WTC11 (cell line): ENCODE results near the gene RTCA. TPM values are rescaled to one million over a fixed set of nuclear protein-coding genes. Genes with fewer than 3 reads are reported as not detected.

Experiments
- ATAC-seq: fragments of 200-7000 bp; cut with Tn5 transposase; 2 replicates; pipeline ENCODE4 v1.10.0; 2021; ENCODE audit warnings: mild to moderate bottlenecking, moderate library complexity
- CTCF ChIA-PET: fragments of 300-600 bp; sonication (Branson Sonifier 250); formaldehyde crosslinking; loops from one replicate; lab custom pipeline; 2021; ENCODE audit warnings: antibody characterized with exemption; lab: Charles Lee
- POLR2A ChIA-PET: fragments of 350-600 bp; sonication (Branson Sonifier 250); formaldehyde crosslinking; loops from one replicate; lab custom pipeline; 2021; ENCODE audit warnings: antibody characterized with exemption; lab: Charles Lee
- DNase-seq: peaks from one replicate; pipeline ENCODE4 v3.0.0; 2021; ENCODE audit warnings: low spot score
- H3K27ac Mint-ChIP-seq: 2 replicates; pipeline ENCODE4 v1.8.0; 2021; ENCODE audit warnings: mixed read lengths
- H3K27me3 Mint-ChIP-seq: 2 replicates; pipeline ENCODE4 v1.8.0; 2021; ENCODE audit warnings: low read depth, mild to moderate bottlenecking, moderate library complexity, mixed read lengths
- H3K36me3 Mint-ChIP-seq: 2 replicates; pipeline ENCODE4 v1.8.0; 2021; ENCODE audit warnings: mixed read lengths
- H3K4me1 Mint-ChIP-seq: 2 replicates; pipeline ENCODE4 v1.8.0; 2022; ENCODE audit warnings: mixed read lengths
- H3K4me3 Mint-ChIP-seq: 2 replicates; pipeline ENCODE4 v1.8.0; 2021; ENCODE audit warnings: mild to moderate bottlenecking, moderate library complexity, mixed read lengths
- H3K9me3 Mint-ChIP-seq: 2 replicates; pipeline ENCODE4 v1.8.0; 2021; ENCODE audit warnings: mixed read lengths
- ATF3 ChIP-seq: sonication (generic); formaldehyde crosslinking; conservative IDR thresholded peaks from 2 replicates; pipeline ENCODE4 v1.8.1; 2022; ENCODE audit warnings: mild to moderate bottlenecking, missing genetic modification reagents
- CREB1 ChIP-seq: sonication (generic); formaldehyde crosslinking; IDR thresholded peaks from 2 replicates; pipeline ENCODE4 v1.8.0; 2023; ENCODE audit warnings: mild to moderate bottlenecking, missing genetic modification reagents
- E2F1 ChIP-seq: sonication (generic); formaldehyde crosslinking; IDR thresholded peaks from 2 replicates; pipeline ENCODE4 v1.8.0; 2022; ENCODE audit warnings: mild to moderate bottlenecking, missing genetic modification reagents
- EMX1 ChIP-seq: fragments of 250-450 bp; sonication (Bioruptor Pico); IDR thresholded peaks from 2 replicates; pipeline ENCODE4 v1.8.0; 2021; ENCODE audit warnings: mild to moderate bottlenecking
- ESRRA ChIP-seq: sonication (generic); formaldehyde crosslinking; IDR thresholded peaks from 2 replicates; pipeline ENCODE4 v1.8.1; 2022; ENCODE audit warnings: mild to moderate bottlenecking, missing genetic modification reagents, borderline replicate concordance
- FOXJ3 ChIP-seq: sonication (generic); formaldehyde crosslinking; IDR thresholded peaks from 2 replicates; pipeline ENCODE4 v1.9.0; 2021; ENCODE audit warnings: missing genetic modification reagents, mild to moderate bottlenecking, borderline replicate concordance
- FOXP1 ChIP-seq: sonication (generic); formaldehyde crosslinking; IDR thresholded peaks from 2 replicates; pipeline ENCODE4 v1.8.0; 2022; ENCODE audit warnings: missing genetic modification reagents, mild to moderate bottlenecking, moderate library complexity, borderline replicate concordance
- JUN ChIP-seq: sonication (generic); formaldehyde crosslinking; IDR thresholded peaks from 2 replicates; pipeline ENCODE4 v1.8.0; 2023; ENCODE audit warnings: mild to moderate bottlenecking, missing genetic modification reagents
- NFYB ChIP-seq: sonication (generic); formaldehyde crosslinking; conservative IDR thresholded peaks from 2 replicates; pipeline ENCODE4 v1.8.0; 2022; ENCODE audit warnings: low read depth, missing genetic modification reagents
- NR2C2 ChIP-seq: sonication (generic); formaldehyde crosslinking; IDR thresholded peaks from 2 replicates; pipeline ENCODE4 v1.8.0; 2022; ENCODE audit warnings: mild to moderate bottlenecking, missing genetic modification reagents
- ZBTB43 ChIP-seq: sonication (generic); formaldehyde crosslinking; IDR thresholded peaks from 2 replicates; pipeline ENCODE4 v1.8.1; 2023; ENCODE audit warnings: mild to moderate bottlenecking, missing genetic modification reagents
- ZNF232 ChIP-seq: sonication (generic); formaldehyde crosslinking; IDR thresholded peaks from 2 replicates; pipeline ENCODE4 v1.8.0; 2022; ENCODE audit warnings: mild to moderate bottlenecking, missing genetic modification reagents
- ZNF396 ChIP-seq: fragments of 250-450 bp; sonication (Bioruptor Pico); IDR thresholded peaks from 2 replicates; pipeline ENCODE4 v1.8.0; 2021; ENCODE audit warnings: mild to moderate bottlenecking, moderate library complexity, borderline replicate concordance
- total RNA-seq: library from RNA; stranded (reverse); gene quantifications from 3 replicates; pipeline ENCODE4 v1.2.3, GENCODE V29; 2021
- TF ChIP-seq, protein P1 (sequence below): sonication (generic); formaldehyde crosslinking; IDR thresholded peaks from 2 replicates; pipeline ENCODE4 v1.8.1; 2022; ENCODE audit warnings: missing genetic modification reagents, borderline replicate concordance
- TF ChIP-seq, protein P2 (sequence below): sonication (generic); formaldehyde crosslinking; conservative IDR thresholded peaks from 2 replicates; pipeline ENCODE4 v1.8.1; 2023; ENCODE audit warnings: mild to moderate bottlenecking, low read depth, missing genetic modification reagents, moderate library complexity
- TF ChIP-seq, protein P3 (sequence below): sonication (generic); formaldehyde crosslinking; IDR thresholded peaks from 2 replicates; pipeline ENCODE4 v1.8.1; 2023; ENCODE audit warnings: mild to moderate bottlenecking, moderate library complexity, missing genetic modification reagents
- TF ChIP-seq, protein P4 (sequence below): fragments of 250-450 bp; sonication (Bioruptor Pico); IDR thresholded peaks from 2 replicates; pipeline ENCODE4 v1.9.0; 2021; ENCODE audit warnings: mild to moderate bottlenecking
- TF ChIP-seq, protein P5 (sequence below): sonication (generic); formaldehyde crosslinking; IDR thresholded peaks from 2 replicates; pipeline ENCODE4 v1.8.1; 2022; ENCODE audit warnings: low read depth, missing genetic modification reagents, borderline replicate concordance

The RTCA gene
- total RNA-seq, 1 experiment from 2014 or later, result 35.7 TPM

- TF ChIP-seq FOXP1, result no peak
- H3K36me3 Mint-ChIP-seq, result peaks cover 54% of the 10 kb centered on the region
- ATAC-seq, result no peak
- ChIA-PET POLR2A (interaction anchor here (2.0 to 3.2 kb wide), 2 partner anchors 18 to 85 kb away, joined by 32 to 34 read pairs; partner anchors contain the start of genes CDC14A and DBT), CTCF (interaction anchor here (1.6 to 2.5 kb wide), 2 partner anchors 91 to 192 kb away, joined by 4 to 21 read pairs; no protein-coding TSS in a partner anchor)
- peaks cover 7% of the 10 kb centered on the region for H3K27me3 Mint-ChIP-seq
- no peak for DNase-seq
- H3K27ac Mint-ChIP-seq, result no peak overlapping the region
- peaks cover 10% of the 10 kb centered on the region for H3K4me1 Mint-ChIP-seq
- H3K4me3 Mint-ChIP-seq, result peak overlapping the region; percentile 99
- H3K9me3 Mint-ChIP-seq, result peaks cover 20% of the 10 kb centered on the region
Observed at GRCh38 chr1:100267284-100267683, 1.3 kb downstream of the RTCA start.

DNA sequence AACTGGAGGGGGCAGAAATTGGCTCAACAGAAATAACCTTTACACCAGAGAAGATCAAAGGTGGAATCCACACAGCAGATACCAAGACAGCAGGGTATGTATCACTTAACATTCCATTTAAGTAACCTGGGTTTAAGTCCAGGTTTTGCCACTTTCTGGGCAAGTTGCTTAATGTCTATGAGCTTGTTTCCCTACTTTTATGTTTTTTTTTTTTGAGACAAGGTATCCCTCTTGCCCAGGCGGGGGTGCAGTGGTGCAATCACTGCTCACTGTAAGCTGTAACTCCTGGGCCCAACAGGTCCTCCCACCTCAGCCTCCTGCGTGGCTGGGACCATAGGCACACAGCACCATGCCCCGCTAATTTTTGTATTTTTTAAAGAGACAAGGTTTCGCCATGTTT, 2.2 kb downstream of the RTCA start:
- ATAC-seq, result no peak
- Mint-ChIP-seq H3K4me1 (peaks cover 10% of the 10 kb centered on the region), H3K9me3 (peaks cover 19% of the 10 kb centered on the region), H3K36me3 (peaks cover 53% of the 10 kb centered on the region), H3K27me3 (peaks cover 7% of the 10 kb centered on the region), H3K27ac (no peak overlapping the region), H3K4me3 (no peak overlapping the region; the same call in 1 of the 2 replicates)
- CTCF ChIA-PET, result interaction anchor here (0.5 to 1.6 kb wide), 3 partner anchors 15 to 188 kb away, joined by 3 to 4 read pairs (median 4); no protein-coding TSS in a partner anchor
- TF ChIP-seq ZBTB43 (CRISPR knock-in tag), result no peak
- no peak for TF ChIP-seq CREB1 (CRISPR knock-in tag)
- TF ChIP-seq, protein P1, sequence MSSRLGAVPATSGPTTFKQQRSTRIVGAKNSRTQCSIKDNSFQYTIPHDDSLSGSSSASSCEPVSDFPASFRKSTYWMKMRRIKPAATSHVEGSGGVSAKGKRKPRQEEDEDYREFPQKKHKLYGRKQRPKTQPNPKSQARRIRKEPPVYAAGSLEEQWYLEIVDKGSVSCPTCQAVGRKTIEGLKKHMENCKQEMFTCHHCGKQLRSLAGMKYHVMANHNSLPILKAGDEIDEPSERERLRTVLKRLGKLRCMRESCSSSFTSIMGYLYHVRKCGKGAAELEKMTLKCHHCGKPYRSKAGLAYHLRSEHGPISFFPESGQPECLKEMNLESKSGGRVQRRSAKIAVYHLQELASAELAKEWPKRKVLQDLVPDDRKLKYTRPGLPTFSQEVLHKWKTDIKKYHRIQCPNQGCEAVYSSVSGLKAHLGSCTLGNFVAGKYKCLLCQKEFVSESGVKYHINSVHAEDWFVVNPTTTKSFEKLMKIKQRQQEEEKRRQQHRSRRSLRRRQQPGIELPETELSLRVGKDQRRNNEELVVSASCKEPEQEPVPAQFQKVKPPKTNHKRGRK (CRISPR knock-in tag), result no peak
- no peak for TF ChIP-seq FOXP1
- TF ChIP-seq, protein P2, sequence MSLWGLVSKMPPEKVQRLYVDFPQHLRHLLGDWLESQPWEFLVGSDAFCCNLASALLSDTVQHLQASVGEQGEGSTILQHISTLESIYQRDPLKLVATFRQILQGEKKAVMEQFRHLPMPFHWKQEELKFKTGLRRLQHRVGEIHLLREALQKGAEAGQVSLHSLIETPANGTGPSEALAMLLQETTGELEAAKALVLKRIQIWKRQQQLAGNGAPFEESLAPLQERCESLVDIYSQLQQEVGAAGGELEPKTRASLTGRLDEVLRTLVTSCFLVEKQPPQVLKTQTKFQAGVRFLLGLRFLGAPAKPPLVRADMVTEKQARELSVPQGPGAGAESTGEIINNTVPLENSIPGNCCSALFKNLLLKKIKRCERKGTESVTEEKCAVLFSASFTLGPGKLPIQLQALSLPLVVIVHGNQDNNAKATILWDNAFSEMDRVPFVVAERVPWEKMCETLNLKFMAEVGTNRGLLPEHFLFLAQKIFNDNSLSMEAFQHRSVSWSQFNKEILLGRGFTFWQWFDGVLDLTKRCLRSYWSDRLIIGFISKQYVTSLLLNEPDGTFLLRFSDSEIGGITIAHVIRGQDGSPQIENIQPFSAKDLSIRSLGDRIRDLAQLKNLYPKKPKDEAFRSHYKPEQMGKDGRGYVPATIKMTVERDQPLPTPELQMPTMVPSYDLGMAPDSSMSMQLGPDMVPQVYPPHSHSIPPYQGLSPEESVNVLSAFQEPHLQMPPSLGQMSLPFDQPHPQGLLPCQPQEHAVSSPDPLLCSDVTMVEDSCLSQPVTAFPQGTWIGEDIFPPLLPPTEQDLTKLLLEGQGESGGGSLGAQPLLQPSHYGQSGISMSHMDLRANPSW (CRISPR knock-in tag), result no peak
- no peak for TF ChIP-seq ZNF396 (CRISPR knock-in tag)
- TF ChIP-seq EMX1 (CRISPR knock-in tag), result no peak
- TF ChIP-seq FOXJ3 (CRISPR knock-in tag), result no peak
- DNase-seq, result no peak
- POLR2A ChIA-PET, result no interaction called here

GRCh38 chr1:100277866-100278265, 11.8 kb downstream of the RTCA start:
- H3K4me3 Mint-ChIP-seq, result no peak overlapping the region
- DNase-seq (no peak), ATAC-seq (no peak)
- H3K27ac Mint-ChIP-seq, result no peak overlapping the region
- H3K36me3 Mint-ChIP-seq, result peaks cover 66% of the 10 kb centered on the region
- POLR2A ChIA-PET, result no interaction called here
- no peaks in the 10 kb centered on the region for H3K4me1 Mint-ChIP-seq
- CTCF ChIA-PET, result no interaction called here
- H3K9me3 Mint-ChIP-seq, result no peaks in the 10 kb centered on the region
- no peaks in the 10 kb centered on the region for H3K27me3 Mint-ChIP-seq
- no peak for TF ChIP-seq JUN (CRISPR knock-in tag)
- no peak for TF ChIP-seq NR2C2 (CRISPR knock-in tag)
- TF ChIP-seq, protein P3, sequence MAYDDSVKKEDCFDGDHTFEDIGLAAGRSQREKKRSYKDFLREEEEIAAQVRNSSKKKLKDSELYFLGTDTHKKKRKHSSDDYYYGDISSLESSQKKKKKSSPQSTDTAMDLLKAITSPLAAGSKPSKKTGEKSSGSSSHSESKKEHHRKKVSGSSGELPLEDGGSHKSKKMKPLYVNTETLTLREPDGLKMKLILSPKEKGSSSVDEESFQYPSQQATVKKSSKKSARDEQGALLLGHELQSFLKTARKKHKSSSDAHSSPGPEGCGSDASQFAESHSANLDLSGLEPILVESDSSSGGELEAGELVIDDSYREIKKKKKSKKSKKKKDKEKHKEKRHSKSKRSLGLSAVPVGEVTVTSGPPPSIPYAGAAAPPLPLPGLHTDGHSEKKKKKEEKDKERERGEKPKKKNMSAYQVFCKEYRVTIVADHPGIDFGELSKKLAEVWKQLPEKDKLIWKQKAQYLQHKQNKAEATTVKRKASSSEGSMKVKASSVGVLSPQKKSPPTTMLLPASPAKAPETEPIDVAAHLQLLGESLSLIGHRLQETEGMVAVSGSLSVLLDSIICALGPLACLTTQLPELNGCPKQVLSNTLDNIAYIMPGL (CRISPR knock-in tag), result no peak
- no peak for TF ChIP-seq ESRRA (CRISPR knock-in tag)
- TF ChIP-seq, protein P4, sequence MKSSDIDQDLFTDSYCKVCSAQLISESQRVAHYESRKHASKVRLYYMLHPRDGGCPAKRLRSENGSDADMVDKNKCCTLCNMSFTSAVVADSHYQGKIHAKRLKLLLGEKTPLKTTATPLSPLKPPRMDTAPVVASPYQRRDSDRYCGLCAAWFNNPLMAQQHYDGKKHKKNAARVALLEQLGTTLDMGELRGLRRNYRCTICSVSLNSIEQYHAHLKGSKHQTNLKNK (CRISPR knock-in tag), result no peak
- TF ChIP-seq, protein P5, sequence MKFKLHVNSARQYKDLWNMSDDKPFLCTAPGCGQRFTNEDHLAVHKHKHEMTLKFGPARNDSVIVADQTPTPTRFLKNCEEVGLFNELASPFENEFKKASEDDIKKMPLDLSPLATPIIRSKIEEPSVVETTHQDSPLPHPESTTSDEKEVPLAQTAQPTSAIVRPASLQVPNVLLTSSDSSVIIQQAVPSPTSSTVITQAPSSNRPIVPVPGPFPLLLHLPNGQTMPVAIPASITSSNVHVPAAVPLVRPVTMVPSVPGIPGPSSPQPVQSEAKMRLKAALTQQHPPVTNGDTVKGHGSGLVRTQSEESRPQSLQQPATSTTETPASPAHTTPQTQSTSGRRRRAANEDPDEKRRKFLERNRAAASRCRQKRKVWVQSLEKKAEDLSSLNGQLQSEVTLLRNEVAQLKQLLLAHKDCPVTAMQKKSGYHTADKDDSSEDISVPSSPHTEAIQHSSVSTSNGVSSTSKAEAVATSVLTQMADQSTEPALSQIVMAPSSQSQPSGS, result no peak
- TF ChIP-seq NFYB, result no peak
- TF ChIP-seq ATF3 (CRISPR knock-in tag), result no peak
- TF ChIP-seq ZNF232 (CRISPR knock-in tag), result no peak
- TF ChIP-seq E2F1 (CRISPR knock-in tag), result no peak
- TF ChIP-seq, protein P1 (CRISPR knock-in tag), result no peak
